ENCODE results near the gene ADAM8. TPM values are rescaled to one million over a fixed set of nuclear protein-coding genes. Genes with fewer than 3 reads are reported as not detected.

The ADAM8 gene
- total RNA-seq, 2 donors from 2014 or later, result 3.7 to 5.7 TPM

- Histone ChIP-seq H3K4me1 (peaks cover 1% of the 10 kb centered on the region), H3K27ac (no peak overlapping the region), H3K9me3 (no peaks in the 10 kb centered on the region), H3K27me3 (peaks cover 11% of the 10 kb centered on the region), H3K36me3 (no peaks in the 10 kb centered on the region), H3K9ac (ENCODE audit: low read depth in 2 of 2, low read length in 2 of 2) (no peak overlapping the region), H3K4me3 (no peak overlapping the region)
- no peak for DNase-seq
- TF ChIP-seq CTCF (IDR thresholded peaks at IDR 0.05), result no peak
- intact Hi-C loops (cut with DNase I), result no loop called here
Measured at GRCh38 chr10:133252223-133252552, 24.5 kb downstream of the ADAM8 start.

- Histone ChIP-seq H3K4me1 (no peaks in the 10 kb centered on the region), H3K27ac (no peak overlapping the region), H3K9ac (ENCODE audit: low read depth in 2 of 2, low read length in 2 of 2) (no peak overlapping the region), H3K36me3 (no peaks in the 10 kb centered on the region), H3K9me3 (no peaks in the 10 kb centered on the region), H3K4me3 (no peak overlapping the region), H3K27me3 (peaks cover 17% of the 10 kb centered on the region)
- TF ChIP-seq CTCF (IDR thresholded peaks at IDR 0.05), result no peak
- DNase-seq, result no peak
- intact Hi-C loops (cut with DNase I), result no loop called here
Measured at GRCh38 chr10:133251388-133252222, 25.1 kb downstream of the ADAM8 start.

- H3K4me1 ChIP-seq, result no peaks in the 10 kb centered on the region
- H3K36me3 ChIP-seq, result no peaks in the 10 kb centered on the region
- no peak for DNase-seq
- H3K27me3 ChIP-seq, result peaks cover 21% of the 10 kb centered on the region
- no peak overlapping the region for H3K27ac ChIP-seq
- intact Hi-C loops (cut with DNase I), result no loop called here
- H3K9ac ChIP-seq (ENCODE audit: low read depth in 2 of 2, low read length in 2 of 2), result no peak overlapping the region
- no peak overlapping the region for H3K4me3 ChIP-seq
- no peak for TF ChIP-seq CTCF (IDR thresholded peaks at IDR 0.05)
- no peaks in the 10 kb centered on the region for H3K9me3 ChIP-seq
Measured at GRCh38 chr10:133249975-133250754, 26.5 kb downstream of the ADAM8 start.

- Histone ChIP-seq H3K9ac (ENCODE audit: low read depth in 2 of 2, low read length in 2 of 2) (no peak overlapping the region), H3K36me3 (no peaks in the 10 kb centered on the region), H3K4me3 (no peak overlapping the region), H3K9me3 (no peaks in the 10 kb centered on the region), H3K27me3 (peaks cover 21% of the 10 kb centered on the region), H3K4me1 (no peaks in the 10 kb centered on the region), H3K27ac (no peak overlapping the region)
- no peak for TF ChIP-seq CTCF (IDR thresholded peaks at IDR 0.05)
- no peak for DNase-seq
- intact Hi-C loops (cut with DNase I), result no loop called here
Measured at GRCh38 chr10:133249094-133249780, 27.4 kb downstream of the ADAM8 start.

- H3K9ac ChIP-seq (ENCODE audit: low read depth in 2 of 2, low read length in 2 of 2), result no peak overlapping the region
Measured at GRCh38 chr10:133248334-133248715, 28.3 kb downstream of the ADAM8 start.

More at GRCh38 chr10:133248334-133248715, 28.3 kb downstream of the ADAM8 start:
- TF ChIP-seq CTCF (IDR thresholded peaks at IDR 0.05), result no peak
- intact Hi-C loops (cut with DNase I), result no loop called here
- Histone ChIP-seq H3K4me1 (no peaks in the 10 kb centered on the region), H3K36me3 (no peaks in the 10 kb centered on the region), H3K9me3 (no peaks in the 10 kb centered on the region), H3K27me3 (peaks cover 21% of the 10 kb centered on the region), H3K27ac (no peak overlapping the region), H3K4me3 (no peak overlapping the region)
- DNase-seq, result no peak

All from colonic mucosa (tissue), 4 donors.